ENCODE data around the gene MAP4K5. TPM values are rescaled to one million over a fixed set of nuclear protein-coding genes. Genes with fewer than 3 reads are reported as not detected.

MAP4K5 gene
- total RNA-seq, 1 experiment from 2014 or later = 42.7 TPM

DNA sequence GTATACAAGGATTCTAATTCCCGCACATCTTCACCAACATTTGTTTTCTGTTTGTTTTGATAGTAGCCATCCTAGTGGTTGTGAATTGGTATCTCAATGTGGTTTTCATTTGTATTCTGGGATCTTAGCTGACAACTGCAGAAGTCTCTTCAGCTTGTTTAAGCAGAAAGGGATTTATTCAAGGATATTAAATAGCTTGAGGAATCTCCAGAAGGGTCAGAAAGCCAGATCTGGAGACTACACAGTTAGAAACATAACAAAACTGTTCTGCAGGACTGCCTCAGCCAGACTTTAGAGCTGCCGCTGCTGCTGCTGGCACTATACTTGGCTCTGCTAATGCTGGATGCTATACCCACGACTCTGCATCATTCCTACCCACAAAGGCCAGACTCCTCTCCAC is 122.3 kb downstream of the MAP4K5 start:
- Histone ChIP-seq H3K4me2 (ENCODE audit: insufficient read depth, insufficient read length, low read length) (no peak overlapping the region), H3K27me3 (ENCODE audit: insufficient read depth, low read length) (no peaks in the 10 kb centered on the region), H4K20me1 (ENCODE audit: control insufficient read depth, insufficient read depth, insufficient read length) (no peaks in the 10 kb centered on the region), H3K27ac (ENCODE audit: insufficient read length, low read depth, low read length) (no peak overlapping the region), H3T11ph (ENCODE audit: low read length) (no peak overlapping the region), H4K91ac (ENCODE audit: insufficient read length, low read depth, low read length) (no peak overlapping the region), H2BK20ac (ENCODE audit: low read depth, low read length, poor library complexity, severe bottlenecking) (no peak overlapping the region), H3K14ac (ENCODE audit: insufficient read depth, low read length) (no peak overlapping the region), H2AK5ac (ENCODE audit: insufficient read length, low read length) (no peak overlapping the region), H3K18ac (ENCODE audit: insufficient read length, low read depth, low read length) (no peak overlapping the region), H2BK5ac (ENCODE audit: insufficient read length, low read length) (no peak overlapping the region), H3K79me1 (ENCODE audit: insufficient read depth, low read depth, low read length, poor library complexity, severe bottlenecking) (no peaks in the 10 kb centered on the region), H3K9ac (ENCODE audit: extremely low read depth, insufficient read length, low read length) (no peak overlapping the region), H3K56ac (ENCODE audit: insufficient read length, low read depth, low read length) (no peak overlapping the region), H3K4ac (ENCODE audit: low read depth, low read length) (no peak overlapping the region), H2BK15ac (ENCODE audit: low read depth, low read length) (no peak overlapping the region), H3K23ac (ENCODE audit: insufficient read length, low read depth, low read length) (no peak overlapping the region), H3K23me2 (ENCODE audit: insufficient read length, low read depth, low read length, poor library complexity, severe bottlenecking) (no peaks in the 10 kb centered on the region), H2BK120ac (ENCODE audit: low read depth, low read length, poor library complexity, severe bottlenecking) (no peak overlapping the region), H4K5ac (ENCODE audit: insufficient read length, low read depth, low read length) (no peak overlapping the region), H2AFZ (ENCODE audit: low read length) (no peak overlapping the region), H4K8ac (replicated peaks; ENCODE audit: insufficient read length, low read depth, low read length) (no peak overlapping the region), H2BK12ac (ENCODE audit: insufficient read length, low read depth, low read length) (no peak overlapping the region), H3K79me2 (ENCODE audit: insufficient read depth, low read length) (no peaks in the 10 kb centered on the region), H3K4me1 (ENCODE audit: insufficient read depth, low read length) (no peaks in the 10 kb centered on the region), H3K9me3 (ENCODE audit: control insufficient read depth, low read depth, low read length) (no peaks in the 10 kb centered on the region)
- no peak for DNase-seq
- Mint-ChIP-seq H3K4me3 (no peak overlapping the region), H3K27me3 (ENCODE audit: low read depth) (no peaks in the 10 kb centered on the region; the same call in 1 of the 2 replicates), H3K9me3 (peaks cover 5 to 30% of the 10 kb centered on the region in 2 experiments), H3K4me1 (peaks cover 0 to 7% of the 10 kb centered on the region in 2 experiments; a peak in 2 of 4 replicates), H3K36me3 (ENCODE audit: insufficient read depth in 1 of 3, low read depth in 3 of 3) (peaks cover 10 to 33% (median 13%) of the 10 kb centered on the region in 3 experiments), H3K27ac (no peak overlapping the region)
- no peak for TF ChIP-seq CTCF (conservative IDR thresholded peaks at IDR 0.05)
- no CpG with 5 or more reads among the region's 3 CpGs for WGBS (ENCODE audit: extremely low coverage, insufficient read length, low lambda C conversion rate)

All from H9 (cell line).